Measurements from ENCODE around the gene CD47. TPM values are rescaled to one million over a fixed set of nuclear protein-coding genes. Genes with fewer than 3 reads are reported as not detected.

Gene CD47
- polyA plus RNA-seq, 3 donors: 52.3 to 203 (median 173) TPM

DNA sequence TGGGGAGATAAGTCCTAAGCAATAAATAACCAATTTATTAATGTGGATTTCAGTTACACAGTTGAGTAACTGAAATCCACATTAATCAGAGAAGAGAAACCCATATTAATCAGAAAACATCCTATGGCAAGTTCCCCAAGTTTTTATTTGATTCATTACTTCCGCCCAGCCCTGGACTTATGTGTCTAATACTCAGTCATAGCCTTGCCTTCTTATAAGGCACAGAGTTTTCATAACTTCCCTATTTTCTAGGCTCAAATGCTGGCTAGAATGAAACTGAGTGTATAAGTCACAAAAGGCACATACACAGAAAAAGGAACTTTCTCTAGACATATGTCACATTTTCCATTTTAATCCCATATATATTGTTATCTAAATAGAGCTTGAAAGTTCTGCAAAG is 28.8 kb downstream of the CD47 start:
- H3K4me1 ChIP-seq (ENCODE audit: control insufficient read depth in 1 of 2, insufficient read depth in 2 of 2, low read length in 2 of 2): peaks cover 16 to 23% of the 10 kb centered on the region in 2 donors
- Mint-ChIP-seq H3K4me1 (peaks cover 18% of the 10 kb centered on the region), H3K9me3 (no peaks in the 10 kb centered on the region), H3K4me3 (no peak overlapping the region), H3K27me3 (ENCODE audit: low read depth in 3 of 3) (no peaks in the 10 kb centered on the region), H3K27ac (peak overlapping the region; percentile 24 to 87 (median 81)), H3K36me3 (peaks cover 42 to 59% of the 10 kb centered on the region in 2 donors)
- intact Hi-C loops (cut with micrococcal nuclease): no loop called here
- no peaks in the 10 kb centered on the region for H3K27me3 ChIP-seq (ENCODE audit: control insufficient read depth in 2 of 2, insufficient read depth in 2 of 2, low read length in 2 of 2)
- no CpG with 5 or more reads among the region's 1 CpG for WGBS (ENCODE audit: insufficient coverage)
- H3K9ac ChIP-seq (ENCODE audit: insufficient read depth, low read length, poor library complexity, severe bottlenecking): no peak overlapping the region
- H4K20me1 ChIP-seq (ENCODE audit: insufficient read depth, low read length): peaks cover 33% of the 10 kb centered on the region
- H3K79me2 ChIP-seq (ENCODE audit: insufficient read depth, low read length): peaks cover 43% of the 10 kb centered on the region
- peak overlapping the region in 1 of 2 donors; percentile 62 for H3K27ac ChIP-seq (ENCODE audit: low read depth in 1 of 2, low read length in 2 of 2)
- H3K36me3 ChIP-seq (replicated peaks in 1 of 2; ENCODE audit: control insufficient read depth in 1 of 2, insufficient read depth in 2 of 2, low read length in 2 of 2): peaks cover 44 to 65% of the 10 kb centered on the region in 2 donors
- no peak overlapping the region for H2AFZ ChIP-seq (ENCODE audit: insufficient read depth, low read depth, low read length, poor library complexity, severe bottlenecking)
- TF ChIP-seq, protein P1, sequence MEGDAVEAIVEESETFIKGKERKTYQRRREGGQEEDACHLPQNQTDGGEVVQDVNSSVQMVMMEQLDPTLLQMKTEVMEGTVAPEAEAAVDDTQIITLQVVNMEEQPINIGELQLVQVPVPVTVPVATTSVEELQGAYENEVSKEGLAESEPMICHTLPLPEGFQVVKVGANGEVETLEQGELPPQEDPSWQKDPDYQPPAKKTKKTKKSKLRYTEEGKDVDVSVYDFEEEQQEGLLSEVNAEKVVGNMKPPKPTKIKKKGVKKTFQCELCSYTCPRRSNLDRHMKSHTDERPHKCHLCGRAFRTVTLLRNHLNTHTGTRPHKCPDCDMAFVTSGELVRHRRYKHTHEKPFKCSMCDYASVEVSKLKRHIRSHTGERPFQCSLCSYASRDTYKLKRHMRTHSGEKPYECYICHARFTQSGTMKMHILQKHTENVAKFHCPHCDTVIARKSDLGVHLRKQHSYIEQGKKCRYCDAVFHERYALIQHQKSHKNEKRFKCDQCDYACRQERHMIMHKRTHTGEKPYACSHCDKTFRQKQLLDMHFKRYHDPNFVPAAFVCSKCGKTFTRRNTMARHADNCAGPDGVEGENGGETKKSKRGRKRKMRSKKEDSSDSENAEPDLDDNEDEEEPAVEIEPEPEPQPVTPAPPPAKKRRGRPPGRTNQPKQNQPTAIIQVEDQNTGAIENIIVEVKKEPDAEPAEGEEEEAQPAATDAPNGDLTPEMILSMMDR (IDR thresholded peaks at IDR 0.05): no peak
- H3K4me3 ChIP-seq (replicated peaks in 1 of 3; ENCODE audit: low read depth in 2 of 3, low read length in 3 of 3): no peak overlapping the region
- no peaks in the 10 kb centered on the region for H3K9me3 ChIP-seq (replicated peaks in 1 of 2; ENCODE audit: control insufficient read depth in 1 of 2, insufficient read depth in 1 of 2, low read length in 2 of 2)
- DNase-seq: peak; percentile 79 to 94 (median 91)
- H3K4me2 ChIP-seq (replicated peaks; ENCODE audit: extremely low read depth, low read length, poor library complexity, severe bottlenecking): peak overlapping the region; percentile 16

DNA sequence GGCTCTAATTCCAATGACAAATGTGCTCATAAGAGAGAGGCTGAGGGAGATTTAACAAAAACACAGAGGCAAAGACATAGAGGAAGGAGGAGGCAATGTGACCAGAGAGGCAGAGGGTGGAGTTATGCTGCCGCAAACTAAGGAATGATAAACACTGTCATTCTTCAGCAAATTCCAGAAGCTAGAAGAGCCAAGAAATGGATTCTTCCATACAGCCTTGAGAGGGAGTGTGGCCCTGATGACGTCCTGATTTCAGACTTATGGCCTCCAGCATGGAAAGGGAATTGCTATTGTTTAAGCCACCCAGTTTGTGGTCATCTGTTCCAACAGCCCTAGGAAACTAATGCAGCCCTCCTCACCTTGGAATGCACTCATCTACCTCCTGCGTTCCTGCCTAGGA is 30.5 kb downstream of the CD47 start:
- intact Hi-C loops (cut with micrococcal nuclease): no loop called here
- no peak for DNase-seq
- Histone ChIP-seq H3K4me1 (ENCODE audit: control insufficient read depth in 1 of 2, insufficient read depth in 2 of 2, low read length in 2 of 2) (peaks cover 16 to 21% of the 10 kb centered on the region in 2 donors), H4K20me1 (ENCODE audit: insufficient read depth, low read length) (peaks cover 26% of the 10 kb centered on the region), H3K9me3 (replicated peaks in 1 of 2; ENCODE audit: control insufficient read depth in 1 of 2, insufficient read depth in 1 of 2, low read length in 2 of 2) (no peaks in the 10 kb centered on the region), H3K27me3 (ENCODE audit: control insufficient read depth in 2 of 2, insufficient read depth in 2 of 2, low read length in 2 of 2) (no peaks in the 10 kb centered on the region), H3K79me2 (ENCODE audit: insufficient read depth, low read length) (peaks cover 36% of the 10 kb centered on the region), H3K4me2 (replicated peaks; ENCODE audit: extremely low read depth, low read length, poor library complexity, severe bottlenecking) (no peak overlapping the region), H3K9ac (ENCODE audit: insufficient read depth, low read length, poor library complexity, severe bottlenecking) (no peak overlapping the region), H3K4me3 (replicated peaks in 1 of 3; ENCODE audit: low read depth in 2 of 3, low read length in 3 of 3) (no peak overlapping the region), H3K36me3 (replicated peaks in 1 of 2; ENCODE audit: control insufficient read depth in 1 of 2, insufficient read depth in 2 of 2, low read length in 2 of 2) (peaks cover 51 to 69% of the 10 kb centered on the region in 2 donors), H3K27ac (ENCODE audit: low read depth in 1 of 2, low read length in 2 of 2) (no peak overlapping the region), H2AFZ (ENCODE audit: insufficient read depth, low read depth, low read length, poor library complexity, severe bottlenecking) (no peak overlapping the region)
- Mint-ChIP-seq H3K4me3 (no peak overlapping the region), H3K27ac (no peak overlapping the region), H3K36me3 (peaks cover 43 to 60% of the 10 kb centered on the region in 2 donors), H3K4me1 (peaks cover 19% of the 10 kb centered on the region), H3K9me3 (no peaks in the 10 kb centered on the region), H3K27me3 (ENCODE audit: low read depth in 3 of 3) (no peaks in the 10 kb centered on the region)
- TF ChIP-seq, protein P1 (IDR thresholded peaks at IDR 0.05): no peak
- WGBS (ENCODE audit: insufficient coverage): 100% methylated on average over 1 of the region's 3 CpGs
